SJCRH30 (cell line): Measurements from ENCODE around the gene NCDN. TPM values are rescaled to one million over a fixed set of nuclear protein-coding genes. Genes with fewer than 3 reads are reported as not detected.
"Not testable (repeated sequence)": the region's sequence is repeated elsewhere in the genome, so short reads cannot be mapped to it uniquely, and the experiment has no call there.

Experiments used
- DNase-seq, 2 experiments: peaks; one replicate each; pipeline ENCODE4 v3.0.0-alpha.2; 2015 to 2020
- H3K27ac ChIP-seq: fragments of 250-450 bp; sonication (Bioruptor Pico); 2 replicates; pipeline ENCODE4 v1.5.1; 2020; ENCODE audit warnings: mild to moderate bottlenecking, moderate library complexity
- H3K27me3 ChIP-seq: fragments of 250-450 bp; sonication (Bioruptor Pico); 2 replicates; pipeline ENCODE4 v1.5.1; 2020; ENCODE audit warnings: mild to moderate bottlenecking, moderate library complexity
- H3K36me3 ChIP-seq: fragments of 250-450 bp; sonication (Bioruptor Pico); 2 replicates; pipeline ENCODE4 v1.5.1; 2020; ENCODE audit warnings: mild to moderate bottlenecking, moderate library complexity
- H3K4me1 ChIP-seq: fragments of 250-450 bp; sonication (Bioruptor Pico); 2 replicates; pipeline ENCODE4 v1.5.1; 2020; ENCODE audit warnings: mild to moderate bottlenecking, moderate library complexity
- H3K4me3 ChIP-seq: fragments of 250-450 bp; sonication (Bioruptor Pico); 2 replicates; pipeline ENCODE4 v1.5.1; 2020; ENCODE audit warnings: mild to moderate bottlenecking, moderate library complexity
- H3K9me3 ChIP-seq: fragments of 250-450 bp; sonication (Bioruptor Pico); replicated peaks from 2 replicates; pipeline ENCODE4 v1.5.1; 2020; ENCODE audit warnings: mild to moderate bottlenecking, moderate library complexity
- total RNA-seq: library from RNA; depleted of rRNA; stranded (reverse); fragments of >200 nt; shearing (Covaris generic); gene quantifications from 2 replicates; pipeline ENCODE4 v1.2.3, GENCODE V29; 2014

NCDN gene
- total RNA-seq, 1 experiment from 2014 or later: 21.7 TPM

- peak within 1 kb of the TSS; percentile 88 for H3K4me3 ChIP-seq
- H3K27ac ChIP-seq: peak within 1 kb of the TSS; percentile 79
- H3K9me3 ChIP-seq: no peaks in the 10 kb centered on the region
- peaks cover 5% of the 10 kb centered on the region for H3K36me3 ChIP-seq
- peak; percentile 86 for DNase-seq
- H3K4me1 ChIP-seq: peaks cover 32% of the 10 kb centered on the region
- H3K27me3 ChIP-seq: no peaks in the 10 kb centered on the region
Observed at GRCh38 chr1:35573198-35574124, 15.9 kb downstream of the NCDN start, which contains the start of gene TFAP2E. TFAP2E (plus strand) TSS chr1:35573314; CDS start chr1:35573578, 264 bp downstream.

- Histone ChIP-seq H3K36me3 (peaks cover 5% of the 10 kb centered on the region), H3K27ac (peak overlapping the region; percentile 79; the same call in 1 of the 2 replicates), H3K4me3 (peak overlapping the region; percentile 88), H3K9me3 (no peaks in the 10 kb centered on the region), H3K4me1 (peaks cover 32% of the 10 kb centered on the region), H3K27me3 (no peaks in the 10 kb centered on the region)
- DNase-seq: no peak
Observed at GRCh38 chr1:35574125-35574654, 16.6 kb downstream of the NCDN start.

DNA sequence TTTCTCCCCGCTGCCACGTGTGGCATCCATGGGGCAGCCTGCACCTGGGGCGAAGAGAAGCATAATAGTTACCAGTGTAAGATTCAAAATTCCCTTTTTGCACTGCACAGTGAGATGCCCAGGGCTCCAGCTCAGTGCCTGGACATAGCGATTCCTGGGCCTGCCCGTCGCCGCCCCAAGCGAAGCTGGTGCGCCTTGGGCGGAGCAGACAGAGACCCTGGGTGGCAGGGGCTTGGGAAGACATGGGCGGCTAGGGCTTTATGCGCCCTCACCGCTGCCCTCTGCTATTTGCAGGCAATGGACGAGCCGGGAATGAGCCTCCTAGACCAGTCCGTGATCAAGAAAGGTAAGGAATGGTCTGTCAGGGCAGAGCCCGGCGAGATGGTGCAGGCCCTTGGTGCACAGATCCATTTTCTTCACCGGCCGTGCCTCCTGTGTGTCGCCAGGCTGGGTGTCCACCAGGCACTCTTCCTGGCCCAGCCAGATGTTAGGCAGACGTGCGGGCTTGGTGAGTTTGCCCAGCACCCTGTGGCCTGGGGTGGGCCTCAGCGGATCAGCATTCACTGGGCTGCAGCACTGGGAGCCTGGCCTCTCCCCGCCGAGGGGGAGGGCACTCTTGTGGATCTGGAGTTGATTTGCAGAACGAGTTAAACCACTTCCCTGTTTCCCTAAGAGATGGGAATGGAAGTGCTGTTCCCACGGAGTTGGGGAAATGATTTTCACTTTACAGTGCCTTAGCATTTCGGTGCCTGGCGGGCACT is 17.2 kb downstream of the NCDN start:
- DNase-seq: no peak
- peak overlapping the region; percentile 88 for H3K4me3 ChIP-seq
- H3K27ac ChIP-seq: no peak overlapping the region
- no peaks in the 10 kb centered on the region for H3K9me3 ChIP-seq
- H3K36me3 ChIP-seq: peaks cover 5% of the 10 kb centered on the region
- no peaks in the 10 kb centered on the region for H3K27me3 ChIP-seq
- peaks cover 29% of the 10 kb centered on the region for H3K4me1 ChIP-seq

GRCh38 chr1:35575416-35575958 is 17.9 kb downstream of the NCDN start:
- Histone ChIP-seq H3K4me3 (no peak overlapping the region), H3K27me3 (no peaks in the 10 kb centered on the region), H3K36me3 (peaks cover 5% of the 10 kb centered on the region), H3K9me3 (no peaks in the 10 kb centered on the region), H3K4me1 (peaks cover 24% of the 10 kb centered on the region), H3K27ac (no peak overlapping the region)
- DNase-seq: no peak

DNA sequence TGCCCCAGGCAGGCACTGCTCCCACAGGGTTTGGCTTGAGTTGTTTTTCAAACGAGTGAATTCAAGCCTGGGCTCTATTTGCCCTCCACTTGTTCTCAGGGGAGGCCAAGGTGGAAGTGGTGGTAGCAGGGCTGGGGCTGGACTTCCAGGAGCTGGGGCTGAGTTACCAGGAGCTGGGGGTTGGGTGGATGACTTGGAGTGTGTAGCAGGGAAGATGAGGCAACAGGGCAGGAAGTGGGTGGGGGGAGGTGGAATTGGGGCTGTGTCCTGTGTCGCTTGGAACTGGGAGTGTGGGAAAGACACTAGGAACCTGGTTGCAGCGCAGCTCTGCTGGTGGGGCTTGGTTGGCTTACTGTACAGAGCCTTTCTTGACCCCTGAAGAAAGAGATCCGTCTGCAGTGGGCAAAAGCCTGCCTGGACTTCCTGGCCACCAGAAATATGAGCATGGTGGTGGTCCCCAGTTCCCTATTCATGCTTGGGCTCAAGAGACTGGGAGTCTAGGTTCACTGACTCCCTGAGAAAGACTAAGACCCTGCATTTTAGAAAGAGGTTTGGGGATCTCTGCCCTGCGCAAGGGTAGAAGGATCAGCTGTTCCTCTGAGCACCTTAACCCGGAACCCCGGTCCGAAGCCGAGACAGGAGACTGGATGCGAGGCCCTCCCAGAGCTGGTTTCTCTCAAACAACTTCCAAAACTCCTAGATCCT is 18.6 kb downstream of the NCDN start:
- DNase-seq: no peak
- Histone ChIP-seq H3K4me3 (no peak overlapping the region), H3K27ac (no peak overlapping the region), H3K9me3 (no peaks in the 10 kb centered on the region), H3K27me3 (no peaks in the 10 kb centered on the region), H3K4me1 (peaks cover 17% of the 10 kb centered on the region), H3K36me3 (peaks cover 5% of the 10 kb centered on the region)

GRCh38 chr1:35576766-35577070 is 19.1 kb downstream of the NCDN start:
- H3K36me3 ChIP-seq, H3K4me3 ChIP-seq, H3K27ac ChIP-seq, H3K9me3 ChIP-seq, DNase-seq, H3K27me3 ChIP-seq: not testable (repeated sequence)
- peaks cover 12% of the 10 kb centered on the region for H3K4me1 ChIP-seq

DNA sequence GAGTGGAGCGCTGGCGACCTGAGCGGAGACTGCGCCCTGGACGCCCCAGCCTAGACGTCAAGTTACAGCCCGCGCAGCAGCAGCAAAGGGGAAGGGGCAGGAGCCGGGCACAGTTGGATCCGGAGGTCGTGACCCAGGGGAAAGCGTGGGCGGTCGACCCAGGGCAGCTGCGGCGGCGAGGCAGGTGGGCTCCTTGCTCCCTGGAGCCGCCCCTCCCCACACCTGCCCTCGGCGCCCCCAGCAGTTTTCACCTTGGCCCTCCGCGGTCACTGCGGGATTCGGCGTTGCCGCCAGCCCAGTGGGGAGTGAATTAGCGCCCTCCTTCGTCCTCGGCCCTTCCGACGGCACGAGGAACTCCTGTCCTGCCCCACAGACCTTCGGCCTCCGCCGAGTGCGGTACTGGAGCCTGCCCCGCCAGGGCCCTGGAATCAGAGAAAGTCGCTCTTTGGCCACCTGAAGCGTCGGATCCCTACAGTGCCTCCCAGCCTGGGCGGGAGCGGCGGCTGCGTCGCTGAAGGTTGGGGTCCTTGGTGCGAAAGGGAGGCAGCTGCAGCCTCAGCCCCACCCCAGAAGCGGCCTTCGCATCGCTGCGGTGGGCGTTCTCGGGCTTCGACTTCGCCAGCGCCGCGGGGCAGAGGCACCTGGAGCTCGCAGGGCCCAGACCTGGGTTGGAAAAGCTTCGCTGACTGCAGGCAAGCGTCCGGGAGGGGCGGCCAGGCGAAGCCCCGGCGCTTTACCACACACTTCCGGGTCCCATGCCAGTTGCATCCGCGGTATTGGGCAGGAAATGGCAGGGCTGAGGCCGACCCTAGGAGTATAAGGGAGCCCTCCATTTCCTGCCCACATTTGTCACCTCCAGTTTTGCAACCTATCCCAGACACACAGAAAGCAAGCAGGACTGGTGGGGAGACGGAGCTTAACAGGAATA is 19.7 kb downstream of the NCDN start:
- Histone ChIP-seq H3K36me3 (peaks cover 5% of the 10 kb centered on the region), H3K4me3 (no peak overlapping the region), H3K9me3 (no peaks in the 10 kb centered on the region), H3K27me3 (no peaks in the 10 kb centered on the region), H3K4me1 (peaks cover 6% of the 10 kb centered on the region), H3K27ac (no peak overlapping the region)
- DNase-seq: no peak

GRCh38 chr1:35580949-35581388 is 23.4 kb downstream of the NCDN start:
- no peak overlapping the region for H3K27ac ChIP-seq
- no peak overlapping the region for H3K4me3 ChIP-seq
- DNase-seq: no peak
- H3K36me3 ChIP-seq: peaks cover 11% of the 10 kb centered on the region
- H3K4me1 ChIP-seq: no peaks in the 10 kb centered on the region
- H3K27me3 ChIP-seq: no peaks in the 10 kb centered on the region
- no peaks in the 10 kb centered on the region for H3K9me3 ChIP-seq

GRCh38 chr1:35581621-35582020 is 24.0 kb downstream of the NCDN start:
- H3K27ac ChIP-seq, H3K9me3 ChIP-seq, H3K4me1 ChIP-seq, H3K4me3 ChIP-seq, H3K27me3 ChIP-seq, DNase-seq: not testable (repeated sequence)
- H3K36me3 ChIP-seq: peaks cover 11% of the 10 kb centered on the region

DNA sequence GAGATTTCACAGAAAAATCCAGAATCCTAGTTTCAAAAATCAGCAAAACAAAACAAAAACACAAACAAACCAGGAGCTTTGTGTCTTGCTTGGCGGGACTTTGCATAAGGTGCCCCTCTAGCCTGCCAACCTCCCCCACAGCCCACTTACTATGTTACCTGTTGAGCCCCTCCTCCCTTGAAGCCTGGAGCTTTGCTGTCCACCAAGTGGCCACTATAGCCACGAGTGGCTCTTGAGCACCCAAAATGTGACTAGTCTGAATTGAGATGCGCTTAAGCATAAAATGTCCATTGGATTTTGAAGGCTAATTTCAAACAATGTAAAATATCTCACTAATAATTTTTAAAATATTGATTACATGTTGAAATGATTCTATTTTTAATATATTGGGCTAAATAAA is 27.7 kb downstream of the NCDN start:
- no peak overlapping the region for H3K27ac ChIP-seq
- no peak for DNase-seq
- H3K27me3 ChIP-seq: no peaks in the 10 kb centered on the region
- H3K4me1 ChIP-seq: no peaks in the 10 kb centered on the region
- H3K4me3 ChIP-seq: no peak overlapping the region
- peaks cover 9% of the 10 kb centered on the region for H3K36me3 ChIP-seq
- no peaks in the 10 kb centered on the region for H3K9me3 ChIP-seq

- not testable (repeated sequence) for H3K27ac ChIP-seq, H3K4me1 ChIP-seq, H3K27me3 ChIP-seq, H3K9me3 ChIP-seq, DNase-seq, H3K4me3 ChIP-seq
- H3K36me3 ChIP-seq: peaks cover 11% of the 10 kb centered on the region
Observed at GRCh38 chr1:35585805-35586204, 28.2 kb downstream of the NCDN start.

GRCh38 chr1:35586808-35587207 is 29.2 kb downstream of the NCDN start:
- Histone ChIP-seq H3K36me3 (peaks cover 18% of the 10 kb centered on the region), H3K27ac (no peak overlapping the region), H3K4me3 (no peak overlapping the region), H3K9me3 (no peaks in the 10 kb centered on the region), H3K4me1 (no peaks in the 10 kb centered on the region), H3K27me3 (no peaks in the 10 kb centered on the region)
- DNase-seq: no peak

- H3K27ac ChIP-seq: no peak overlapping the region
- no peaks in the 10 kb centered on the region for H3K9me3 ChIP-seq
- H3K4me1 ChIP-seq: no peaks in the 10 kb centered on the region
- H3K36me3 ChIP-seq: peaks cover 24% of the 10 kb centered on the region
- H3K4me3 ChIP-seq: no peak overlapping the region
- no peak for DNase-seq
- no peaks in the 10 kb centered on the region for H3K27me3 ChIP-seq
Observed at GRCh38 chr1:35587736-35588135, 30.1 kb downstream of the NCDN start.
